ENCODE results near the gene PCLAF.

PCLAF gene

GRCh38 chr15:64356710-64357040, 24.6 kb downstream of the PCLAF start:
- no peak for DNase-seq (ENCODE audit: insufficient read length, low spot score)
- no peak for TF ChIP-seq CTCF (IDR thresholded peaks at IDR 0.05; ENCODE audit: insufficient read depth, missing control alignments)
- no peak for FAIRE-seq

- TF ChIP-seq CTCF (IDR thresholded peaks at IDR 0.05; ENCODE audit: insufficient read depth, missing control alignments) = peak; percentile 61
- no peak for DNase-seq (ENCODE audit: insufficient read length, low spot score)
- no peak for FAIRE-seq
These were observed 25.1 kb downstream of the PCLAF start, which contains the start of gene CSNK1G1 for GRCh38 chr15:64355944-64356709. Gene CSNK1G1, minus strand, starts transcription at chr15:64356173. Its CDS starts 55,674 bp downstream, at chr15:64300499.

- no peak for TF ChIP-seq CTCF (IDR thresholded peaks at IDR 0.05; ENCODE audit: insufficient read depth, missing control alignments)
- no peak for FAIRE-seq
- no peak for DNase-seq (ENCODE audit: insufficient read length, low spot score)
These were observed 25.8 kb downstream of the PCLAF start for GRCh38 chr15:64355348-64355943.

GRCh38 chr15:64354688-64355344, 26.4 kb downstream of the PCLAF start:
- FAIRE-seq (peak; percentile 84), DNase-seq (ENCODE audit: insufficient read length, low spot score) (no peak)
- no peak for TF ChIP-seq CTCF (IDR thresholded peaks at IDR 0.05; ENCODE audit: insufficient read depth, missing control alignments)

- TF ChIP-seq CTCF (IDR thresholded peaks at IDR 0.05; ENCODE audit: insufficient read depth, missing control alignments) = no peak
- DNase-seq (ENCODE audit: insufficient read length, low spot score) (no peak), FAIRE-seq (no peak)
These were observed 30.0 kb downstream of the PCLAF start for GRCh38 chr15:64351265-64351664.

GRCh38 chr15:64349375-64349774, 31.9 kb downstream of the PCLAF start:
- FAIRE-seq = no peak

More at GRCh38 chr15:64349375-64349774, 31.9 kb downstream of the PCLAF start:
- no peak for DNase-seq (ENCODE audit: insufficient read length, low spot score)
- TF ChIP-seq CTCF (IDR thresholded peaks at IDR 0.05; ENCODE audit: insufficient read depth, missing control alignments) = no peak
